Measurements from ENCODE around the gene AHNAK.

DNA sequence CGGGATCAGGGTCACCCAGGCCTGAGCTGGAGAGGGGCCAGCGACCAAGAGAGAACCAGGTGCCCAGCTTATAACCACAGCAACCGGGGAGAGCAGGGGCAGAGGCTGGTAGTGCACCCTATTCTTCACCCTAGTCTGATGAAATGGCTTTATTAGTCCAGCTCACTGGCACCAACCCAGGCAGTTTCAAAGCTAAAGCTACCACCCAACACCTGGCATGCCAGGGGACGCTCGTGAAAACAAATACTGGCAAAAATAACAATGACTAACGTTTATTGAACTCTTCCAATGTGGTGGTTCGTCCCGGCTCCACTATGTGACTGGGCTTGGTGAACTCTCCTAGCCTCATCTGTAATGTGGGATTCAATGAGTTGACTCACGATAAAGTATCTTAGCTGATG, 97.2 kb downstream of the AHNAK start:
- TF ChIP-seq CTCF (IDR thresholded peaks at IDR 0.05) (no peak), POLR2A (IDR thresholded peaks at IDR 0.05) (no peak), POLR2AphosphoS5 (IDR thresholded peaks at IDR 0.05) (no peak)

All from gastroesophageal sphincter (tissue), 3 donors.